OCI-LY7 (cell line): ENCODE data around the gene MAP2K5.

Source experiments
- CTCF ChIP-seq: fragments of 200-600 bp; sonication (generic); conservative IDR thresholded peaks from 2 replicates; pipeline ENCODE4 v1.5.1; 2014; ENCODE audit warnings: mild to moderate bottlenecking, antibody characterized with exemption, low read length, moderate library complexity, mixed read lengths
- EZH2phosphoT487 ChIP-seq: fragments of 200-600 bp; sonication (generic); IDR thresholded peaks from 2 replicates; pipeline ENCODE4 v1.6.1; 2018; ENCODE audit warnings: low read depth, borderline replicate concordance, mild to moderate bottlenecking, mixed run types, antibody characterized with exemption, low read length, moderate library complexity, mixed read lengths

GRCh38 chr15:67765701-67766100 lies 223.2 kb downstream of the MAP2K5 start:
- TF ChIP-seq CTCF (no peak), EZH2phosphoT487 (no peak)
